Naive thymus-derived CD4-positive, alpha-beta T cell (primary cell): Measurements from ENCODE around the gene PAX6. TPM values are rescaled to one million over a fixed set of nuclear protein-coding genes. Genes with fewer than 3 reads are reported as not detected.

Source experiments
- ATAC-seq: fragments of 150-1000 bp; cut with Tn5 transposase; 2 replicates; pipeline ENCODE4 v1.10.0; 2021; ENCODE audit warnings: mild to moderate bottlenecking, moderate library complexity
- CTCF ChIA-PET: fragments of 350-600 bp; sonication (Branson Sonifier 250); formaldehyde crosslinking; loops from one replicate; lab custom pipeline; 2021; ENCODE audit warnings: antibody characterized with exemption; lab: Charles Lee
- POLR2A ChIA-PET: fragments of 350-600 bp; sonication (Branson Sonifier 250); formaldehyde crosslinking; loops from one replicate; lab custom pipeline; 2021; ENCODE audit warnings: antibody characterized with exemption, inconsistent platforms; lab: Charles Lee
- DNase-seq, 9 donors: peaks; one replicate each; pipeline versions ENCODE4 v3.0.0 to v3.0.0-alpha.2; 2020 to 2022; ENCODE audit warnings: mixed read lengths in 1 of 9
- H3K27ac ChIP-seq: one replicate; pipeline ENCODE4 v1.7.0; 2013; ENCODE audit warnings: mild to moderate bottlenecking, low read depth, low read length, moderate library complexity
- H3K27me3 ChIP-seq, 2 donors: one replicate each; pipeline ENCODE4 v1.7.0; 2013; ENCODE audit warnings: low read length in 2 of 2, mild to moderate bottlenecking in 2 of 2, moderate library complexity in 2 of 2; ENCODE audit not compliant: control insufficient read depth in 2 of 2, insufficient read depth in 2 of 2
- H3K36me3 ChIP-seq, 3 experiments: 1 replicate in 2 of 3; 2 replicates in 1 of 3; pipeline ENCODE4 v1.7.0; 2013; ENCODE audit warnings: low read length in 3 of 3, mild to moderate bottlenecking in 3 of 3, moderate library complexity in 1 of 3; ENCODE audit not compliant: insufficient read depth in 3 of 3, control insufficient read depth in 2 of 3
- H3K4me1 ChIP-seq, 2 donors: one replicate each; pipeline ENCODE4 v1.7.0; 2013; ENCODE audit warnings: low read length in 2 of 2, mild to moderate bottlenecking in 2 of 2, moderate library complexity in 1 of 2; ENCODE audit not compliant: control insufficient read depth in 2 of 2, insufficient read depth in 2 of 2
- H3K4me3 ChIP-seq: 2 replicates; pipeline ENCODE4 v1.7.0; 2013; ENCODE audit warnings: mild to moderate bottlenecking, low read length
- H3K9me3 ChIP-seq, 3 experiments: 1 replicate in 2 of 3; 2 replicates in 1 of 3; pipeline ENCODE4 v1.7.0; 2013; ENCODE audit warnings: low read length in 3 of 3; ENCODE audit not compliant: control insufficient read depth in 2 of 3
- H3K27ac Mint-ChIP-seq, 9 donors: one replicate each; pipeline ENCODE4 v1.8.0; 2020 to 2022; ENCODE audit warnings: mixed read lengths in 9 of 9, mild to moderate bottlenecking in 8 of 9, moderate library complexity in 5 of 9, inconsistent platforms in 2 of 9
- H3K27me3 Mint-ChIP-seq, 5 donors: one replicate each; pipeline ENCODE4 v1.8.0; 2021 to 2022; ENCODE audit warnings: mixed read lengths in 5 of 5, mild to moderate bottlenecking in 1 of 5
- H3K36me3 Mint-ChIP-seq, 5 donors: one replicate each; pipeline ENCODE4 v1.8.0; 2020 to 2022; ENCODE audit warnings: mixed read lengths in 5 of 5, mild to moderate bottlenecking in 3 of 5, inconsistent platforms in 1 of 5
- H3K4me1 Mint-ChIP-seq, 7 donors: one replicate each; pipeline ENCODE4 v1.8.0; 2020 to 2022; ENCODE audit warnings: mixed read lengths in 7 of 7, mild to moderate bottlenecking in 3 of 7, inconsistent platforms in 1 of 7
- H3K4me3 Mint-ChIP-seq, 10 donors: one replicate each; pipeline ENCODE4 v1.8.0; 2020 to 2022; ENCODE audit warnings: mild to moderate bottlenecking in 10 of 10, mixed read lengths in 10 of 10, moderate library complexity in 6 of 10, inconsistent platforms in 2 of 10
- H3K9me3 Mint-ChIP-seq, 11 donors: one replicate each; pipeline ENCODE4 v1.8.0; 2020 to 2022; ENCODE audit warnings: mixed read lengths in 11 of 11, mild to moderate bottlenecking in 4 of 11, inconsistent platforms in 1 of 11, moderate library complexity in 1 of 11
- intact Hi-C, 2 donors: fragments of 100-400 bp; cut with micrococcal nuclease; formaldehyde crosslinking; loops; one replicate each; pipeline ENCODE4 v1.15.1; 2023
- polyA plus RNA-seq, 2 donors: library from polyadenylated mRNA; unstranded; fragments of 300-500 nt; fragmentation: Illumina TruSeq; gene quantifications; one replicate each; pipeline ENCODE4 v1.2.3, GENCODE V29; 2021
- total RNA-seq, 6 experiments: library from RNA in 5 of 6; stranded (reverse) in 5 of 6; gene quantifications; 1 replicate in 5 of 6; 2 replicates in 1 of 6; pipeline ENCODE4 v1.2.3 and lab custom pipeline; 2021 to 2026

Gene PAX6
- total RNA-seq (not detected), polyA plus RNA-seq (not detected), total RNA-seq (lab: John Stamatoyannopoulos, UW) (not detected)

- ATAC-seq: peak; percentile 77
- peaks cover 16 to 66% of the 10 kb centered on the region in 2 donors for H3K27me3 ChIP-seq
- DNase-seq: peak in 2 of 9 donors; percentile 19 to 43
- Mint-ChIP-seq H3K9me3 (peaks cover 0 to 27% (median 6%) of the 10 kb centered on the region in 11 donors), H3K4me3 (peak within 1 kb of the TSS; percentile 73 to 94 (median 84)), H3K36me3 (peaks cover 0 to 21% (median 7%) of the 10 kb centered on the region in 5 donors), H3K4me1 (peaks cover 22 to 73% (median 61%) of the 10 kb centered on the region in 7 donors), H3K27ac (peak within 1 kb of the TSS in 5 of 9 donors; percentile 8 to 73 (median 59)), H3K27me3 (peaks cover 73 to 86% (median 77%) of the 10 kb centered on the region in 5 donors)
- H3K4me1 ChIP-seq: peaks cover 16 to 28% of the 10 kb centered on the region in 2 donors
- H3K36me3 ChIP-seq: no peaks in the 10 kb centered on the region
- H3K27ac ChIP-seq: no peak within 1 kb of the TSS
- peak within 1 kb of the TSS; percentile 46 for H3K4me3 ChIP-seq
- no peaks in the 10 kb centered on the region for H3K9me3 ChIP-seq
- POLR2A ChIA-PET: no interaction called here
- CTCF ChIA-PET: no interaction called here
- intact Hi-C loops: loop anchor here (10.0 kb wide), 3 partner anchors 326 to 446 kb away; partner anchors contain the start of genes DCDC1 (in 1 of the 2) and DNAJC24 (in 1 of the 2)
Measured at GRCh38 chr11:31810779-31811647, at the start of gene PAX6. PAX6 (minus strand) TSS chr11:31811322; CDS start chr11:31806411, 4,911 bp downstream.

GRCh38 chr11:31860391-31860790 lies 49.3 kb upstream of the PAX6 start:
- intact Hi-C loops: no loop called here
- no peaks in the 10 kb centered on the region for H3K4me1 ChIP-seq
- H3K27me3 ChIP-seq: no peaks in the 10 kb centered on the region
- ChIA-PET POLR2A (no interaction called here), CTCF (no interaction called here)
- Mint-ChIP-seq H3K9me3 (peaks cover 0 to 14% (median 0%) of the 10 kb centered on the region in 11 donors), H3K27me3 (peaks cover 7 to 58% (median 45%) of the 10 kb centered on the region in 5 donors), H3K4me3 (no peak overlapping the region), H3K27ac (no peak overlapping the region), H3K4me1 (no peaks in the 10 kb centered on the region), H3K36me3 (peaks cover 0 to 3% (median 0%) of the 10 kb centered on the region in 5 donors)
- H3K36me3 ChIP-seq: no peaks in the 10 kb centered on the region
- no peaks in the 10 kb centered on the region for H3K9me3 ChIP-seq
- ATAC-seq (no peak), DNase-seq (no peak)
- H3K4me3 ChIP-seq: no peak overlapping the region
- no peak overlapping the region for H3K27ac ChIP-seq

- DNase-seq: no peak
- POLR2A ChIA-PET: no interaction called here
Measured at GRCh38 chr11:31856248-31856647, 45.1 kb upstream of the PAX6 start.

GRCh38 chr11:31855466-31855865 lies 44.3 kb upstream of the PAX6 start:
- no peaks in the 10 kb centered on the region for H3K4me1 Mint-ChIP-seq
- CTCF ChIA-PET: no interaction called here

More at GRCh38 chr11:31856248-31856647, 45.1 kb upstream of the PAX6 start:
- no peak overlapping the region for H3K27ac Mint-ChIP-seq
- intact Hi-C loops: no loop called here
- H3K4me3 Mint-ChIP-seq: no peak overlapping the region
- Histone ChIP-seq H3K27ac (no peak overlapping the region), H3K27me3 (no peaks in the 10 kb centered on the region), H3K4me1 (no peaks in the 10 kb centered on the region), H3K9me3 (no peaks in the 10 kb centered on the region), H3K36me3 (no peaks in the 10 kb centered on the region), H3K4me3 (no peak overlapping the region)
- peaks cover 0 to 9% (median 0%) of the 10 kb centered on the region in 11 donors for H3K9me3 Mint-ChIP-seq
- no peaks in the 10 kb centered on the region for H3K36me3 Mint-ChIP-seq
- CTCF ChIA-PET: no interaction called here
- no peaks in the 10 kb centered on the region for H3K4me1 Mint-ChIP-seq
- no peak for ATAC-seq
- H3K27me3 Mint-ChIP-seq: peaks cover 11 to 41% (median 35%) of the 10 kb centered on the region in 5 donors

GRCh38 chr11:31850365-31850764 lies 39.2 kb upstream of the PAX6 start:
- Histone ChIP-seq H3K27me3 (no peaks in the 10 kb centered on the region), H3K4me3 (no peak overlapping the region), H3K9me3 (no peaks in the 10 kb centered on the region), H3K36me3 (no peaks in the 10 kb centered on the region), H3K27ac (no peak overlapping the region), H3K4me1 (no peaks in the 10 kb centered on the region)
- no peak for DNase-seq
- Mint-ChIP-seq H3K27ac (no peak overlapping the region), H3K36me3 (no peaks in the 10 kb centered on the region), H3K9me3 (no peaks in the 10 kb centered on the region), H3K4me3 (no peak overlapping the region), H3K4me1 (no peaks in the 10 kb centered on the region), H3K27me3 (peaks cover 11 to 32% (median 23%) of the 10 kb centered on the region in 5 donors)
- no peak for ATAC-seq
- ChIA-PET CTCF (no interaction called here), POLR2A (no interaction called here)
- intact Hi-C loops: no loop called here

More at GRCh38 chr11:31855466-31855865, 44.3 kb upstream of the PAX6 start:
- POLR2A ChIA-PET: no interaction called here
- Histone ChIP-seq H3K4me3 (no peak overlapping the region), H3K27ac (no peak overlapping the region), H3K27me3 (no peaks in the 10 kb centered on the region), H3K9me3 (no peaks in the 10 kb centered on the region), H3K36me3 (no peaks in the 10 kb centered on the region), H3K4me1 (no peaks in the 10 kb centered on the region)
- no peak for DNase-seq
- Mint-ChIP-seq H3K27ac (no peak overlapping the region), H3K9me3 (peaks cover 0 to 9% (median 0%) of the 10 kb centered on the region in 11 donors), H3K4me3 (no peak overlapping the region), H3K27me3 (peaks cover 11 to 35% (median 34%) of the 10 kb centered on the region in 5 donors), H3K36me3 (no peaks in the 10 kb centered on the region)
- intact Hi-C loops: no loop called here
- ATAC-seq: no peak

- ATAC-seq (no peak), DNase-seq (no peak)
- H3K27me3 ChIP-seq: no peaks in the 10 kb centered on the region
- H3K4me3 ChIP-seq: no peak overlapping the region
- ChIA-PET CTCF (no interaction called here), POLR2A (no interaction called here)
- Mint-ChIP-seq H3K27me3 (peaks cover 22 to 45% (median 32%) of the 10 kb centered on the region in 5 donors), H3K4me1 (no peaks in the 10 kb centered on the region), H3K9me3 (peaks cover 0 to 2% (median 0%) of the 10 kb centered on the region in 11 donors), H3K4me3 (no peak overlapping the region), H3K36me3 (no peaks in the 10 kb centered on the region), H3K27ac (no peak overlapping the region)
- no peaks in the 10 kb centered on the region for H3K9me3 ChIP-seq
- no peak overlapping the region for H3K27ac ChIP-seq
- no peaks in the 10 kb centered on the region for H3K4me1 ChIP-seq
- intact Hi-C loops: no loop called here
- H3K36me3 ChIP-seq: no peaks in the 10 kb centered on the region
Measured at GRCh38 chr11:31847761-31848160, 36.6 kb upstream of the PAX6 start.
